Limb (tissue), 2 donors: ENCODE measurements around the gene PTGFR.

Source experiments
- DNase-seq, 2 donors: peaks; one replicate each; pipeline ENCODE4 v3.0.0-alpha.2; 2016; ENCODE audit errors: extremely low spot score in 2 of 2

Gene PTGFR

GRCh38 chr1:78520216-78520615 is 29.4 kb downstream of the PTGFR start:
- no peak for DNase-seq

GRCh38 chr1:78520843-78521242 is 30.1 kb downstream of the PTGFR start:
- DNase-seq, result no peak

- DNase-seq, result no peak
Observed at GRCh38 chr1:78522136-78522535, 31.4 kb downstream of the PTGFR start.

- no peak for DNase-seq
Observed at GRCh38 chr1:78526496-78526895, 35.7 kb downstream of the PTGFR start.

GRCh38 chr1:78527706-78528105 is 36.9 kb downstream of the PTGFR start:
- DNase-seq, result no peak

- no peak for DNase-seq
Observed at GRCh38 chr1:78533527-78533926, 42.8 kb downstream of the PTGFR start.

- no peak for DNase-seq
Observed at GRCh38 chr1:78535286-78535685, 44.5 kb downstream of the PTGFR start.

GRCh38 chr1:78536427-78536826 is 45.7 kb downstream of the PTGFR start:
- DNase-seq, result no peak

- DNase-seq, result no peak
Observed at GRCh38 chr1:78540048-78540447, 49.3 kb downstream of the PTGFR start.

GRCh38 chr1:78541479-78541878 is 50.7 kb downstream of the PTGFR start:
- DNase-seq, result no peak

- no peak for DNase-seq
Observed at GRCh38 chr1:78543941-78544643, 53.3 kb downstream of the PTGFR start.

- DNase-seq, result no peak
Observed at GRCh38 chr1:78547081-78547480, 56.3 kb downstream of the PTGFR start.

- no peak for DNase-seq
Observed at GRCh38 chr1:78549331-78549730, 58.6 kb downstream of the PTGFR start.

- DNase-seq, result no peak
Observed at GRCh38 chr1:78549891-78550290, 59.1 kb downstream of the PTGFR start.

GRCh38 chr1:78553859-78554258 is 63.1 kb downstream of the PTGFR start:
- no peak for DNase-seq

- DNase-seq, result no peak
Observed at GRCh38 chr1:78554840-78555239, 64.1 kb downstream of the PTGFR start.

GRCh38 chr1:78559680-78560079 is 68.9 kb downstream of the PTGFR start:
- DNase-seq, result no peak

- DNase-seq, result no peak
Observed at GRCh38 chr1:78560811-78561210, 70.0 kb downstream of the PTGFR start.

- DNase-seq, result no peak
Observed at GRCh38 chr1:78561856-78562255, 71.1 kb downstream of the PTGFR start.

GRCh38 chr1:78565393-78565792 is 74.6 kb downstream of the PTGFR start:
- DNase-seq, result no peak

GRCh38 chr1:78570539-78570938 is 79.8 kb downstream of the PTGFR start:
- no peak for DNase-seq

GRCh38 chr1:78577257-78578100 is 86.7 kb downstream of the PTGFR start:
- no peak for DNase-seq

- DNase-seq, result no peak
Observed at GRCh38 chr1:78586572-78586971, 95.8 kb downstream of the PTGFR start.
